OCI-M2 (cell line): ENCODE data around the gene DDX5.
"Not testable (repeated sequence)": the region's sequence is repeated elsewhere in the genome, so short reads cannot be mapped to it uniquely, and the experiment has no call there.

ENCODE experiments used
- DNase-seq: peaks from one replicate; lab custom pipeline; 2025; ENCODE audit not compliant: unreplicated experiment; lab: John Stamatoyannopoulos, UW

Gene DDX5

GRCh38 chr17:64494121-64494520 lies 12.0 kb downstream of the DDX5 start:
- no peak for DNase-seq

- no peak for DNase-seq
Measured at GRCh38 chr17:64492481-64493109, 13.5 kb downstream of the DDX5 start.

- DNase-seq = no peak
Measured at GRCh38 chr17:64491994-64492393, 14.1 kb downstream of the DDX5 start.

GRCh38 chr17:64491034-64491860 lies 14.8 kb downstream of the DDX5 start:
- no peak for DNase-seq

- no peak for DNase-seq
Measured at GRCh38 chr17:64488301-64488700, 17.8 kb downstream of the DDX5 start.

- no peak for DNase-seq
Measured at GRCh38 chr17:64484380-64484779, 21.7 kb downstream of the DDX5 start.

GRCh38 chr17:64480951-64481350 lies 25.1 kb downstream of the DDX5 start:
- no peak for DNase-seq

GRCh38 chr17:64477849-64478248 lies 28.2 kb downstream of the DDX5 start:
- no peak for DNase-seq

GRCh38 chr17:64472564-64472963 lies 33.5 kb downstream of the DDX5 start:
- DNase-seq = no peak

- DNase-seq = no peak
Measured at GRCh38 chr17:64471440-64471839, 34.6 kb downstream of the DDX5 start.

- no peak for DNase-seq
Measured at GRCh38 chr17:64470625-64471024, 35.5 kb downstream of the DDX5 start.

- not testable (repeated sequence) for DNase-seq
Measured at GRCh38 chr17:64466834-64467233, 39.3 kb downstream of the DDX5 start.

GRCh38 chr17:64466019-64466735 lies 39.9 kb downstream of the DDX5 start:
- no peak for DNase-seq

GRCh38 chr17:64461788-64462187 lies 44.3 kb downstream of the DDX5 start:
- no peak for DNase-seq

- DNase-seq = no peak
Measured at GRCh38 chr17:64460955-64461354, 45.1 kb downstream of the DDX5 start.

GRCh38 chr17:64459818-64460217 lies 46.3 kb downstream of the DDX5 start:
- not testable (repeated sequence) for DNase-seq

- no peak for DNase-seq
Measured at GRCh38 chr17:64459284-64459747, 46.8 kb downstream of the DDX5 start.

GRCh38 chr17:64458756-64459155 lies 47.3 kb downstream of the DDX5 start:
- no peak for DNase-seq

- DNase-seq = no peak
Measured at GRCh38 chr17:64457156-64457555, 48.9 kb downstream of the DDX5 start.

GRCh38 chr17:64455993-64456885 lies 49.9 kb downstream of the DDX5 start:
- DNase-seq = no peak

- no peak for DNase-seq
Measured at GRCh38 chr17:64449545-64449944, 56.5 kb downstream of the DDX5 start.
